Measurements from ENCODE around the gene CCDC192. TPM values are rescaled to one million over a fixed set of nuclear protein-coding genes. Genes with fewer than 3 reads are reported as not detected.

Gene CCDC192
- total RNA-seq, 4 donors from 2014 or later: 0.35 to 1.3 TPM; not detected in 2

DNA sequence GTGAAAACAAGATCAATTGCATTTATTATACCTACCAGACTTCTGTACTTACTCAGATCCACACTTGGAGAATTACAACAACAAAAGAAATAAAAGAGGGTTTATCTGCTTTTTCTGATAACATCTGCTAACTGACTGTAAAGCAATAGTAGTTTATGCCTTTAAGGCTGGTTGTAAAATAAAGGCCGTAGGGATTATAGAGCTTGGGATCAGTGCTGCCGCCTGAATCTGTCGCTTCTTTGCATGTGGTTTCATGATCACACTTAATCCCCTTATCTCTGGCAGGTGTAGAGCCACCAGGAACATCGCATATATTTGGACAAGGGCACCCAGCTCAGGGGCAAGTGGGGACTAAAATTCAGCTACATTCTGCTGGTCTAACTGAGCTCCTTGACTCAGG is 146.7 kb downstream of the CCDC192 start:
- no peak for DNase-seq
- Histone ChIP-seq H3K27me3 (no peaks in the 10 kb centered on the region), H3K4me1 (no peaks in the 10 kb centered on the region), H3K9me3 (no peaks in the 10 kb centered on the region), H3K27ac (no peak overlapping the region), H3K4me3 (no peak overlapping the region), H3K36me3 (no peaks in the 10 kb centered on the region)
- intact Hi-C loops (cut with DNase I; ENCODE audit: low total_unique reads): no loop called here
- TF ChIP-seq, protein P1, sequence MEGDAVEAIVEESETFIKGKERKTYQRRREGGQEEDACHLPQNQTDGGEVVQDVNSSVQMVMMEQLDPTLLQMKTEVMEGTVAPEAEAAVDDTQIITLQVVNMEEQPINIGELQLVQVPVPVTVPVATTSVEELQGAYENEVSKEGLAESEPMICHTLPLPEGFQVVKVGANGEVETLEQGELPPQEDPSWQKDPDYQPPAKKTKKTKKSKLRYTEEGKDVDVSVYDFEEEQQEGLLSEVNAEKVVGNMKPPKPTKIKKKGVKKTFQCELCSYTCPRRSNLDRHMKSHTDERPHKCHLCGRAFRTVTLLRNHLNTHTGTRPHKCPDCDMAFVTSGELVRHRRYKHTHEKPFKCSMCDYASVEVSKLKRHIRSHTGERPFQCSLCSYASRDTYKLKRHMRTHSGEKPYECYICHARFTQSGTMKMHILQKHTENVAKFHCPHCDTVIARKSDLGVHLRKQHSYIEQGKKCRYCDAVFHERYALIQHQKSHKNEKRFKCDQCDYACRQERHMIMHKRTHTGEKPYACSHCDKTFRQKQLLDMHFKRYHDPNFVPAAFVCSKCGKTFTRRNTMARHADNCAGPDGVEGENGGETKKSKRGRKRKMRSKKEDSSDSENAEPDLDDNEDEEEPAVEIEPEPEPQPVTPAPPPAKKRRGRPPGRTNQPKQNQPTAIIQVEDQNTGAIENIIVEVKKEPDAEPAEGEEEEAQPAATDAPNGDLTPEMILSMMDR (IDR thresholded peaks at IDR 0.05): no peak
- no peak for TF ChIP-seq POLR2A (IDR thresholded peaks at IDR 0.05)

DNA sequence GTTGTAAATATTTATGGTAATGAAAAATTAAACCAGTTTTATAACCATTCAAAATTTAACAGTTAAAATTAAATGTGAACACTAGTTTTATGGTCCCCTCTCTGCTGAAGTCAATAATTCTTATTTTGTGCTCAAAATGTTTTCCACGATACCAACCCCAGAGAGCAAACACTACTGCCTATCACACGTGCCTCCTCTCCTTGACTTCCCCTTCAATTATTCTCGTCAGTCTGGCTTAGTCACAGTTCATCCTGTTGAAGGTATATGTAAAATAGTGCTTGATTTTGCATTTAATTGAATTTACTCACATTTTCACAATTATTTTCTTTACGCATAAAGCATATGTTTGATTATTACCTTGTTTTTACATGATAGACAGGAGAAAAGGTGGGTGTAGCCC is 148.8 kb downstream of the CCDC192 start:
- Histone ChIP-seq H3K4me1 (no peaks in the 10 kb centered on the region), H3K4me3 (no peak overlapping the region), H3K27me3 (no peaks in the 10 kb centered on the region), H3K9me3 (no peaks in the 10 kb centered on the region), H3K27ac (no peak overlapping the region), H3K36me3 (no peaks in the 10 kb centered on the region)
- no peak for DNase-seq
- intact Hi-C loops (cut with DNase I; ENCODE audit: low total_unique reads): no loop called here
- TF ChIP-seq POLR2A (IDR thresholded peaks at IDR 0.05): no peak
- TF ChIP-seq, protein P1 (IDR thresholded peaks at IDR 0.05): no peak

DNA sequence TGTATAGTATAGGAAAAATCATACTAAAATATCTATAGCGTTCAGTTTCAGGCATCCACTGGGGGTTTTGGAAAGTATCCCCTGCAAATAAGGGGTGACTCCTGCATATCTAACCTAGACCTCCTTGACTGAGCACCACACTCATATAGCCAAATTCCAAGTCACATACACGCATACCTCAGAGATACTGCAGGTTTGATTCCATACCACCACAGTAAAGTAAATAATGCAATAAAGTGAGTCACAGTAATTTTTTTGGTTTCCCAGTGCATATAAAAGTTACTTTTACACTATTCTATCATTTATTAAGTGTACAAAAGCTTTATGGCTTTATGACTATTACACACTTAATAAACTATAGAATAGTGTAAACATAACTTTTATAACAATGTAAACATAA is 151.3 kb downstream of the CCDC192 start:
- TF ChIP-seq, protein P1 (IDR thresholded peaks at IDR 0.05): no peak
- no peak for TF ChIP-seq POLR2A (IDR thresholded peaks at IDR 0.05)
- intact Hi-C loops (cut with DNase I; ENCODE audit: low total_unique reads): no loop called here

DNA sequence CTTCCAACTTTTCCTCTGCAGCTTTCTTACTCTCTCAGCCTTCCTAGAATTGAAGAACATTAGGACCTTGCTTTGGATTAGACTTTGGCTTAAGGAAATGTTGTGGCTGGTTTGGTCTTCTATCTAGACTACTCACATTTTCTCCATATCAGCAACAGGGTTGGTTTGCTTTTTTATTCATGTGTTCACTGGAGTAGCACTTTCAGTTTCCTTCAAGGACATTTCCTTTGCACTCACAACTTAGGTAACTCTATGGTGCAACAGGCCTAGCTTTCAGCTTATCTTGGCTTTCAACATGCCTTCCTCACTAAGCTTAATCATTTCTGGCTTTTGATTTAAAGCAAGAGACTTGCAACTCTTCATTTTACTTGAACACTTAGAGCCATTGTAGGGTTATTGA is 153.1 kb downstream of the CCDC192 start:
- TF ChIP-seq, protein P1 (IDR thresholded peaks at IDR 0.05): no peak
- no peak for TF ChIP-seq POLR2A (IDR thresholded peaks at IDR 0.05)
- no peak overlapping the region for H3K27ac ChIP-seq
- H3K36me3 ChIP-seq: no peaks in the 10 kb centered on the region
- H3K4me1 ChIP-seq: no peaks in the 10 kb centered on the region
- DNase-seq: no peak
- intact Hi-C loops (cut with DNase I; ENCODE audit: low total_unique reads): no loop called here
- no peaks in the 10 kb centered on the region for H3K9me3 ChIP-seq
- H3K27me3 ChIP-seq: no peaks in the 10 kb centered on the region
- no peak overlapping the region for H3K4me3 ChIP-seq

More for the DNA sequence above, 151.3 kb downstream of the CCDC192 start:
- H3K9me3 ChIP-seq: no peaks in the 10 kb centered on the region
- no peak overlapping the region for H3K27ac ChIP-seq
- no peaks in the 10 kb centered on the region for H3K4me1 ChIP-seq
- no peaks in the 10 kb centered on the region for H3K27me3 ChIP-seq
- H3K4me3 ChIP-seq: no peak overlapping the region
- no peak for DNase-seq
- H3K36me3 ChIP-seq: no peaks in the 10 kb centered on the region

DNA sequence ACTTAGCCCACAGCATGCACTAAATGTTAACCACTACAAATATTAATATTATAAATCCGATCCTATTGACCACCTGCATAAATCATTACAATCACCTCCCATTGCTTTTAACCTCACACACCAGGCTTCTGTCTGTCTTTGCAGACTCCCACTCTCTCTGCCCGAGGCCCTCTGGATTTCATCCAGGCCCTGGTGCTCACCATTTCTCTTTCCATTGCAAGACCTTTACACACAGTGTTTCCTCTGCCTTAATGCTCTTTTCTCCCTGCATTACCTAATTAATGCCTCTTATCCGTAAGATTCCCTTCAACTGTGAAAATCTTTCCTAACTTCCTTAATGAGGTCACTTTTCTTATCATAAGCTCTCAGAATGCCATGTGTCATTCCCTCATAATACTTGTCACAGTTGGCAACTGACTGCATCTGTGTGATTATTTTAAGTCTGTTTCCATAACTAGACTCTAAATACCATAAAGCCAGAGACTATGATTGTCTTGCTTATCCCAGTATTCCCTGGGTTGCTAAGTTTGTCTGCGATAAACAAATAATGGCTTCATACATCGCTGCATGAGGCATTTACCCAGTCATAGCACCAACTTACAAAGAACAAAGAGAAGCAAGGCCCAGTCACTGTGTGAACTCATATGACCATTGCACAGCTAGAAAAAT is 155.1 kb downstream of the CCDC192 start:
- no peak for TF ChIP-seq POLR2A (IDR thresholded peaks at IDR 0.05)
- TF ChIP-seq, protein P1 (IDR thresholded peaks at IDR 0.05): no peak
- DNase-seq: no peak
- no peaks in the 10 kb centered on the region for H3K9me3 ChIP-seq
- no peaks in the 10 kb centered on the region for H3K4me1 ChIP-seq
- no peak overlapping the region for H3K27ac ChIP-seq
- H3K27me3 ChIP-seq: no peaks in the 10 kb centered on the region
- H3K4me3 ChIP-seq: no peak overlapping the region
- intact Hi-C loops (cut with DNase I; ENCODE audit: low total_unique reads): no loop called here
- no peaks in the 10 kb centered on the region for H3K36me3 ChIP-seq
